Testis (tissue), 3 donors: ENCODE measurements around the gene KCNA2. TPM values are rescaled to one million over a fixed set of nuclear protein-coding genes. Genes with fewer than 3 reads are reported as not detected.

Source experiments
- DNase-seq: peaks from one replicate; pipeline ENCODE4 v3.0.0-alpha.2; 2019
- H3K27ac ChIP-seq, 2 donors: fragments of 200-600 bp; sonication (generic); one replicate each; pipeline ENCODE4 v1.5.1; 2019
- H3K27me3 ChIP-seq: fragments of 200-600 bp; sonication (generic); one replicate; pipeline ENCODE4 v1.5.1; 2019
- H3K36me3 ChIP-seq: fragments of 200-600 bp; sonication (generic); one replicate; pipeline ENCODE4 v1.5.1; 2017; ENCODE audit warnings: low read depth; ENCODE audit errors: missing control alignments
- H3K4me1 ChIP-seq: fragments of 200-600 bp; sonication (generic); one replicate; pipeline ENCODE4 v1.5.1; 2019
- H3K4me3 ChIP-seq, 2 donors: fragments of 200-600 bp; sonication (generic); one replicate each; pipeline ENCODE4 v1.5.1; 2017 to 2019
- H3K9me3 ChIP-seq: fragments of 200-600 bp; sonication (generic); one replicate; pipeline ENCODE4 v1.5.1; 2017
- POLR2A ChIP-seq: fragments of 450-650 bp; IDR thresholded peaks from one replicate; pipeline ENCODE4 v1.6.1; 2017; ENCODE audit warnings: antibody characterized with exemption, mild to moderate bottlenecking, moderate library complexity
- WGBS, 2 donors: methylation state at CpG; one replicate each; pipeline ENCODE4 v1.1.5; 2018; 5-methylcytosine and 5-hydroxymethylcytosine counted together
- intact Hi-C: fragments of 100-400 bp; cut with DNase I; formaldehyde crosslinking; loops from one replicate; pipeline ENCODE4 v1.15.1; 2023; ENCODE audit warnings: low total_unique reads
- polyA plus RNA-seq: library from polyadenylated mRNA; stranded (reverse); fragments of 350-450 nt; fragmentation: Illumina TruSeq; extraction: RNeasy Lipid Tissue Mini Kit (QIAGEN cat#74804); gene quantifications from one replicate; pipeline ENCODE4 v1.2.3, GENCODE V29; 2014; ENCODE audit warnings: low read depth, low replicate concordance; ENCODE audit not compliant: insufficient read depth
- total RNA-seq, 2 donors: library from RNA; depleted of rRNA; stranded (reverse); fragments of >200 nt; gene quantifications; one replicate each; pipeline ENCODE4 v1.2.3, GENCODE V29; 2016
- TF ChIP-seq, protein P1 (sequence below), 3 experiments: fragments of 450-650 bp in 2 of 3; fragments of 200-600 bp in 1 of 3; sonication (generic) in 1 of 3; IDR thresholded peaks; one replicate each; pipeline ENCODE4 v1.5.1; 2016 to 2019; ENCODE audit warnings: antibody characterized with exemption in 3 of 3, mild to moderate bottlenecking in 2 of 3, moderate library complexity in 1 of 3

KCNA2 gene
- total and polyA plus RNA-seq, 3 donors from 2014 or later, result 3.7 to 6.1 (median 6.1) TPM

DNA sequence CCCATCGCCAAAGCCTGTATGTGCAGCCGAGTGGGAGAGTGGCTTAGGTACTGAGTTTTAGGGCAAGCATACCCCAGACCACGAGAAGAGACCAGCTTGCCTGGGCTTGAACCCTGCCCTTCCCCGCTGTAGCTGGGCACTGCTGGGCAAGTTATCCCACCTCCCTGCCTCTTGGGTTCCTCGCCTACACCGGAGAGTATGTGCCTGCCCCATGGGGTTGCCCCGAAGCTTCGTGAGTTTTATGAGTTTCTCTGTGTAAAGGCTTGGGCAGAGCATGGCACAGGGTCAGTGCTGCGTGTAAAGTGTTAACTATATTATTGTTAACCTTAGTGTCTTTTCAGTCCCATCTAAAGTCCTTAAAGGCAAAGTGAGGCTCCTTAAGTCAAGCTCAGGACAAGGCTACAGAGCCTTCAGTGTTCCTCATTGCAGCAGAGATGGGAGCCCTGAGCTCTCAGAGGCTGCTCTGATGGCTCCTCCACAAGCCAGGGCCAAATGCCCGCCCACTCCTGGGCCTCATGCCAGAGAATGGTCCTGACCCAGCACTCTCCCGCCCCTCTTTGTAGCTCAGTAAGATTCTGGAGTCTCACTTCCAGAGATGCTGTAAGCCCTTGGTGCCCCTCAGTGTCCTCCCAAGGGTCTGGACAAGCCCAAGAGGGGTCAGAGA, 50.2 kb downstream of the KCNA2 start:
- TF ChIP-seq, protein P1, sequence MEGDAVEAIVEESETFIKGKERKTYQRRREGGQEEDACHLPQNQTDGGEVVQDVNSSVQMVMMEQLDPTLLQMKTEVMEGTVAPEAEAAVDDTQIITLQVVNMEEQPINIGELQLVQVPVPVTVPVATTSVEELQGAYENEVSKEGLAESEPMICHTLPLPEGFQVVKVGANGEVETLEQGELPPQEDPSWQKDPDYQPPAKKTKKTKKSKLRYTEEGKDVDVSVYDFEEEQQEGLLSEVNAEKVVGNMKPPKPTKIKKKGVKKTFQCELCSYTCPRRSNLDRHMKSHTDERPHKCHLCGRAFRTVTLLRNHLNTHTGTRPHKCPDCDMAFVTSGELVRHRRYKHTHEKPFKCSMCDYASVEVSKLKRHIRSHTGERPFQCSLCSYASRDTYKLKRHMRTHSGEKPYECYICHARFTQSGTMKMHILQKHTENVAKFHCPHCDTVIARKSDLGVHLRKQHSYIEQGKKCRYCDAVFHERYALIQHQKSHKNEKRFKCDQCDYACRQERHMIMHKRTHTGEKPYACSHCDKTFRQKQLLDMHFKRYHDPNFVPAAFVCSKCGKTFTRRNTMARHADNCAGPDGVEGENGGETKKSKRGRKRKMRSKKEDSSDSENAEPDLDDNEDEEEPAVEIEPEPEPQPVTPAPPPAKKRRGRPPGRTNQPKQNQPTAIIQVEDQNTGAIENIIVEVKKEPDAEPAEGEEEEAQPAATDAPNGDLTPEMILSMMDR (IDR thresholded peaks at IDR 0.05), result no peak
- no peak for TF ChIP-seq POLR2A
- Histone ChIP-seq H3K4me1 (peaks cover 15% of the 10 kb centered on the region), H3K36me3 (no peaks in the 10 kb centered on the region), H3K27ac (no peak overlapping the region), H3K9me3 (no peaks in the 10 kb centered on the region), H3K4me3 (peak overlapping the region; percentile 38 to 48), H3K27me3 (no peaks in the 10 kb centered on the region)
- intact Hi-C loops, result no loop called here
- 35 to 64% methylated on average over 5 to 11 of the region's 11 CpGs for WGBS, 2 donors
- DNase-seq, result peak; percentile 86

DNA sequence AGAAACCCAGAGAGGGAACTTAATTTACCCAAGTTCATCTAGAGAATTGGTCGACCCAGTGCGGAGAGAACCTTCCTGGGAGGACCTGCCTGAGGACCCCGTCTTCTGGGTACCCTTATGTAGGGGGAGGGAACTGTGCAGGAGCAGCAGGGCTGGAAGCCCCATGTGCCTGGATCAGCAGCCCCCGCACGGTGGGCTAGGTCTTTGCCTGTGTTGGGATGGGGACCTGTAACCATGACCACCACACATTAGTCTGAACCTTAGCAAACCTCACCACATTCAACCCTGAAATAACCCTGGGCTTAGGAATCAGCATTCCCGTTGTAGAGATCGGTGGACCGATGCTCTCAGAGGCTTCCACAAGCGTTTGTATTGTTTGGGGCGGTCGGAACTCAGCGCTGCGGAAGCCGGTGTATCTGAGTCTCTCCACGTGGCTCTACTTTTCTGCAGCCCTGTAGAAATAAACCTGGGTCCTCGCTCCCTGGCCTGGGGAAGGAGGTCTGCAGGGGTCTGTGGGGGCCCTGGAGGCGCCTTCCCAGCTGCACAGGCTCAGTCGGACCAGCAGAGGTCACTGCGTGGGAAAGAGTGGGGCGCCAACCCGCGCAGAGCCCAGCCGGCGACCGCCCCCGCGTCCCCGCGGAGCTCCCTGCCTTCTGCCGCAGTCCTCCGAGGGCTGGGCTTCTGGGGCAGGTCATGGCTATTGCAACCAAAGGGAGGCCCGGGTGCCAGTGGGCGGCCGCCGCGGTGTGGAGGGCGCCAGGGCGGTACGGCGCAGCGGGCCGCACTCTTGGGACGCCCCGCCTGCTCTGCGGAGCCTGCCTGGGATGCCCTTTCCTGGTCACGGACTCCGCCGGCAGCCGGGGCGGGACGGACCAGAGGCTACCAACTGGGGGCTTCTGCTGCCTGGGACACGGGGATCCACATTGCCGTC, 51.0 kb downstream of the KCNA2 start:
- WGBS, 2 donors, result 5 to 16% methylated on average over 17 to 51 of the region's 53 CpGs
- Histone ChIP-seq H3K4me3 (peak overlapping the region; percentile 38 to 48), H3K36me3 (no peaks in the 10 kb centered on the region), H3K27ac (no peak overlapping the region), H3K4me1 (peaks cover 15% of the 10 kb centered on the region), H3K9me3 (no peaks in the 10 kb centered on the region), H3K27me3 (no peaks in the 10 kb centered on the region)
- intact Hi-C loops, result no loop called here
- DNase-seq, result peak; percentile 65
- TF ChIP-seq, protein P1 (IDR thresholded peaks at IDR 0.05), result peak; percentile 69 to 81 (median 73)
- TF ChIP-seq POLR2A, result no peak

DNA sequence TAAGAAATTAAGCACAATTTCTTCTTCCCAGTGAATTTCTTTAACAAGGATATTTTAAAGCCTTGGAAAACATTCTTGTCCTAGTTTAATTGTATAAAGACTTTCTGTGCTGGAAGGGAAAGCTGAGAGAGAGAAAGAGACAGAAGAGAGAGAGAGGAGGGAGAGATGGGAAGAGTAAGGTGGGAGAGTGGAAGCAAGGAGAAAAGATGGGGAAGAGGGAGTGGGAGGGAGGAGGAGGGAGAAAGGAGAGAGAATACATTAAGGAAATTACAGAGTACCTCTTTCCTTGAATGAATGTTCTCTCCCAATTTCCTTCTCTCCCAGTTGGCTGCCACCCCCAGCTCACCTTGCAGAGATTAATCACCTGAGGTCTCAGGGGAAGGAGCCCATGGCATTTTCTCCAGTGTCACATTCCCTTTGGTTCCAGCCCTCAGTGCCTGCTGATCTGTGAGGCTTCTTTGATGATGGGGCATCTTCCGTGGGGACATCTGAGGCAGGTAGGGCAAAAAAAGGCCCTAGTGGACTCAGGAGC, 54.8 kb downstream of the KCNA2 start:
- intact Hi-C loops, result no loop called here
- Histone ChIP-seq H3K4me1 (peaks cover 15% of the 10 kb centered on the region), H3K4me3 (no peak overlapping the region), H3K27ac (no peak overlapping the region), H3K27me3 (no peaks in the 10 kb centered on the region), H3K36me3 (no peaks in the 10 kb centered on the region), H3K9me3 (no peaks in the 10 kb centered on the region)
- no peak for DNase-seq
- TF ChIP-seq, protein P1 (IDR thresholded peaks at IDR 0.05), result no peak
- TF ChIP-seq POLR2A, result no peak
- WGBS, 2 donors, result 93% methylated on average over 1 of the region's 1 CpG; no CpG with 5 or more reads in 1 of the 2 donors

DNA sequence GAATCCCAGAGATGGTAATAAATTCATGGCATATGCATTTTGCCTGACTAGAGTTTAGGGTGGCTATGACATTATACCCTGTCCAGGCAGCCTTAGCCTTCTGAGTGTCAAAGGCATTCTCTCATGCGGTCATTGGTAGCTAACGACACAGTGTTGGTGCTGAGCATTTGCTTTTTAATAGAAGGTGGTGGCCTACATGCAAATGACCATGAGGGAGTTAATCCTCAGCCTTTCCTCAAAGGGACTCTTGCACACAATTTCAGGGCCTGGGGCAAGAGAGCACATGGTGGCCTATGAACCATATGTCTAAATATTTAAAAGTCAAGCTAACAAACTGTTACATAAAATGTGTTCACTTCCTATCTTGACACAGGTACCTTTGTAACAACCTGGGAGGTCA, 56.3 kb downstream of the KCNA2 start:
- TF ChIP-seq POLR2A, result no peak
- TF ChIP-seq, protein P1 (IDR thresholded peaks at IDR 0.05), result no peak
- intact Hi-C loops, result no loop called here
- Histone ChIP-seq H3K27ac (no peak overlapping the region), H3K27me3 (no peaks in the 10 kb centered on the region), H3K4me3 (no peak overlapping the region), H3K9me3 (no peaks in the 10 kb centered on the region), H3K36me3 (no peaks in the 10 kb centered on the region), H3K4me1 (peaks cover 2% of the 10 kb centered on the region)
- no peak for DNase-seq
- 62 to 91% methylated on average over 2 of the region's 2 CpGs for WGBS, 2 donors
